ENCODE data around the gene KCNC1.

KCNC1 gene

GRCh38 chr11:17716807-17717206, 17.8 kb upstream of the KCNC1 start:
- no peak for DNase-seq (ENCODE audit: low read depth)

DNA sequence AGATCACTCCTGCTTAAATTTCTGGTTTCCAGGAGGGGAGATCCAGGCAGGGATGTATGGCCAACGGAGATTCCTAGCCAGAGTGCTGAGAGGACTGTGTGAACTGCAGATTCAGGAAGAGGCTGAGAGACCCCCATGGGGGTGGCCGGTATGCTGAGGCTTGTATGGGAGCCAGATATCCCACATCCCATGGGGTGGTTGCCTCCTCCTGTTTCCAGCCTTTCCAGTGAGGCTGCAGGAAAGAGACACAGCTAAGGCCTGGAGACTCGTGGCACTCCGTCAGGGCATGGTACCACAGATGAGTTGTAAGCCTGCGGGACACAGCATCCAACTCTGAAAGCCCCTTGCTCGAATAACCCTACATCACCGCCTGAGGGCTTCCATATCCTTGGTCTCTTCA, 16.6 kb upstream of the KCNC1 start:
- DNase-seq (ENCODE audit: low read depth), result no peak

DNA sequence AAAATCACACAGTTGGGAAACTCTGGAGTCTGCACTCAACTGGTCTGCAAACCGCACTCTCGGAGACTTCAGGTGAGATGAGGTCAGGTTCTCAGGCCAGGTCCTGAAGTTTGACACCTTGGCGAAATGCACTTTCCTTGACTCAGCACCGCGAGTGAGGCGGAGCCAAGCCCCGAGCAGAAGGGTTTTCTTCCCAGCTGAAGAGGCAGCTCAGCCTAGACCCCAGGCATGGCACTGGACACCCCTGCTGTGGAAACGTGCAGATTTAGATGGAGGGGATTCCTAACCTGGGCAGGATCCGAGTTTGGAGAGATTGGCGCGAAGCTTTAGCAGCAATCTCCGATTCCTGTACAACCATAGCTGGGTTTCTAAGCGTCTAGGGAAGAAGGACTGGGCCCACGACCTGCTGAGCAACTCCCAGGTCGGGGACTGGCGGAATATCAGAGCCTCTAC, 16.0 kb upstream of the KCNC1 start:
- DNase-seq (ENCODE audit: low read depth), result no peak

DNA sequence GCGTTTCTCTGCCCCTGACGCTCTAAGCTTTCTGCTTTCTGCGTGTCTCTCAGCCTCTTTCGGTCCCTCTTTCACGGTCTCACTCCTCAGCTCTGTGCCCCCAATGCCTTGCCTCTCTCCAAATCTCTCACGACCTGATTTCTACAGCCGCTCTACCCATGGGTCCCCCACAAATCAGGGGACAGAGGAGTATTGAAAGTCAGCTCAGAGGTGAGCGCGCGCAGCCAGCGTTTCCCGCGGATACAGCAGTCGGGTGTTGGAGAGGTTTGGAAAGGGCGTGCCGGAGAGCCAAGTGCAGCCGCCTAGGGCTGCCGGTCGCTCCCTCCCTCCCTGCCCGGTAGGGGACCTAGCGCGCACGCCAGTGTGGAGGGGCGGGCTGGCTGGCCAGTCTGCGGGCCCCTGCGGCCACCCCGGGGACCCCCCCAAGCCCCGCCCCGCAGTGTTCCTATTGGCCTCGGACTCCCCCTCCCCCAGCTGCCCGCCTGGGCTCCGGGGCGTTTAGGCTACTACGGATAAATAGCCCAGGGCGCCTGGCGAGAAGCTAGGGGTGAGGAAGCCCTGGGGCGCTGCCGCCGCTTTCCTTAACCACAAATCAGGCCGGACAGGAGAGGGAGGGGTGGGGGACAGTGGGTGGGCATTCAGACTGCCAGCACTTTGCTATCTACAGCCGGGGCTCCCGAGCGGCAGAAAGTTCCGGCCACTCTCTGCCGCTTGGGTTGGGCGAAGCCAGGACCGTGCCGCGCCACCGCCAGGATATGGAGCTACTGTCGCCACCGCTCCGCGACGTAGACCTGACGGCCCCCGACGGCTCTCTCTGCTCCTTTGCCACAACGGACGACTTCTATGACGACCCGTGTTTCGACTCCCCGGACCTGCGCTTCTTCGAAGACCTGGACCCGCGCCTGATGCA, 15.3 kb upstream of the KCNC1 start, which contains the start of gene MYOD1:
Gene MYOD1, plus strand, starts transcription at position 544 of the 910 bp plus-strand sequence. Its CDS starts 212 bp downstream, at position 756.
- no peak for DNase-seq (ENCODE audit: low read depth)

GRCh38 chr11:17719938-17720795, 14.4 kb upstream of the KCNC1 start:
- DNase-seq (ENCODE audit: low read depth), result no peak

GRCh38 chr11:17720796-17721171, 13.8 kb upstream of the KCNC1 start:
- DNase-seq (ENCODE audit: low read depth), result no peak

GRCh38 chr11:17721242-17721999, 13.2 kb upstream of the KCNC1 start:
- no peak for DNase-seq (ENCODE audit: low read depth)

- DNase-seq (ENCODE audit: low read depth), result no peak
These were observed 12.5 kb upstream of the KCNC1 start for GRCh38 chr11:17722000-17722643.

DNA sequence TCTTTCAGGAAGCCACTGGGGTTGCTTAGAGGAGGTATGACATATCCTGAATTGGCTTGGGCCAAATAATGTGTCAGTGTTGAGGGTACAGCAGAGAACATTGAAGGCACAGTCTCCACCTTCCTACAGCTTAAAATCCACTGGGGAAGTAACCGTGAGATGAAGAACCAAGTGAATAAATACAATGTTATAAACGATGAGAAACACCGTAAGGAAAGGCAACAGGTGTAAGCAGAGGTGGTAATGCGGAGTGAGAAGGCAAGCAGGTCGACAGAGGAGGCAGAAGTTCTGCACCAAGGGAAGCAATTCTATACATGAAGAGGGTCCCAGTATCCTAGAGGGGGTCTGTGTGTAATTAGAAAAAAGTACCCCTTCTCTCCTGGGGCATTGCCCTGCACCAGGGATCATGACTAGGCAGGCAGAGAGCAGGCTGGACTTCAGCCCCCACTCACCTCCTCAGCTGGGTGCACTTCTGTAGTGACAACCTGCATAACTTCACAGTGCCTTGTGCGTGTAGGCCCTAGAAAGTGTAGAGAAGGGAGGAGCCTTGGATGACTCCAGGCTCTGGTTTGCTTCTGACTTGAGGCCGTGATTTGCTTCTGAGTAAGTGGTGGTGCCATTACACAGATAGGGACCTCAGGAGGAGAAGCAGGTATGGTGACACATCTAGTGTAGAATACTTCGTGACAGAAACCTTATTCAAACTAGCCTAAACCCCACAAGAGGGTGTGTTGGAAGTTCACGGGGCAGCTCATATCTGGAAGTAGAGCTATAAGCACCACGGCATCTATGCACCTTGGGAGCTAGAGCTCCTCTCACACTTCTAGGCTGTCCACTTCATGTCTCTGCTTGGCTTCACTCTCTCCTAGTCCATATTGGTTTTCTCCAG, 10.3 kb upstream of the KCNC1 start:
- DNase-seq (ENCODE audit: low read depth), result no peak

DNA sequence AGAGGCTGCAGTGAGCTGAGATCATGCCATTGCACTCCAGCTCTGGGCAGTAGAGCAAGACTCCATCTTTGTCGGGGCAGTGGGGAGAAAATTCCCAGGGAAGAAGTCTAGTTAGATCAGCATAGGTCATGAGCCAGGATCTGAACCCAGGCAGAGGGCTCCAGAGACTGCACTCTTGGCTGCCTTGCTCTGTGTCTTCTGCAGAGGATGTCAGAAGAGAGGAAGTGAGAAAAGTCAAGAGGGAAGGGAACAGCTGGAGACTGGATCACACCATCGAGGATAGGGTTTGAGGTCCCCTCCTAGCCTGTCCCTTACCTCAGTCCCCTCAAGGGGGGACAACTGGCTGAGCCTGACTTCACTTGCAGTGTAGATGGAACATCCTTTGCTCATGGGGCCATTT, 9.4 kb upstream of the KCNC1 start:
- no peak for DNase-seq (ENCODE audit: low read depth)

DNA sequence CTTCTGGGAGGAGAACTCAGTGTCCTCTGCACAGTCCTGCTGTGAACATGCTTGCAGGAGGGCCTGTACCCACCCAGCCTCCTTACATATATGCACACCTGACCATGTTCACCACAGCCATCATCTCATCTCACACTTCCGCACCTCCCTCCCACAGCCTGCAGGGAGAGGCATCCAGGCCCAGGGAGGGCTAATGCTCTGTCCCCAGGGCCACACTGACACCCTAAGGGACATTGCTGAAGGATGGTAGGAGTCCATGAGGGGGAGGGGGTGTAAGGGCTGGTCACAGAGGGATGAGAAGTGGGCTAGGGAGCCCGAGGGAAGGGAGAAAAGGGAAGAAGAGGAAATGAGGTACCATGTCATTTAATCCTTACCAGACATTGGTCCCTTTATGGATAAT, 4.4 kb upstream of the KCNC1 start:
- no peak for DNase-seq (ENCODE audit: low read depth)

DNA sequence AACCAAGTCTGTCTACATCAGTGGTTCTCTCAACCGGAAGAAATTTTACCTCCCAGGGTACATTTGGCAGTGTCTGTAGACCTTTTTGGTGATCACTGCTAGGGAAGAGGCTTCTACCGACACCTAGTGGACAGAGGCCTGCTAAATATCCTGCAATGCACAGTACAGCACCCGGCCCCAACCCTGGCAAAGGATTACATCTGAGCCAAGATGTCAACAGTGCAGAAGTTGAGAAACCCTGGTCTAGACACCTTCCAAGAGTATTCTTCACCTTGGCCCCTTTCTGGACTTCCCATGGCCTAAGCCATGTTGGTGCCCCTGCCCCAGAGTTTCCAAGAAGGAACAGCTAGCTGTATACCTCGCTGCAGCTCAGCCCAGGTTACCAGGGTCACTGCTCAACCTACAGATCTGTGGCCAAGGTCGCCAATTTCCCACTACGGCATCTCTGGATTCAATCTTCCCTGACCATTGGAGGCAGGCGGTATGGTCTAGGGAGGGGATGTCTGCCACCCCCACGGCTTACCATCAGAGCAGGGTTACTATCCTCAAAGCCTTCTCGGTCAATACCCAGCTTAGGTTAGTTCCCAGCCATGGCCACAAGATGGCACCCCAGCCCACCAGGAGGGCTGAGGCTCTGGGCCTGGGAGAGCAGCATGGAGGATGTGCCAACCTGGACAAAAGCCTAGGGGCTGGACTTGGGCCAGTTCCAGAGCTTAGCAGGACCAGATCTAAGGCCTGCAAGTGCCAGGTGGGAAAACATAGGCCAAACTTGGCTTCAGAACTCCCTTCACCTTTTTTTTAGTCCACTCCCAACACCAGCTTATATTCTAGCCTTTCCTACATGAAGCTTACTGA, 3.7 kb upstream of the KCNC1 start:
- peak; percentile 52 for DNase-seq (ENCODE audit: low read depth)

DNA sequence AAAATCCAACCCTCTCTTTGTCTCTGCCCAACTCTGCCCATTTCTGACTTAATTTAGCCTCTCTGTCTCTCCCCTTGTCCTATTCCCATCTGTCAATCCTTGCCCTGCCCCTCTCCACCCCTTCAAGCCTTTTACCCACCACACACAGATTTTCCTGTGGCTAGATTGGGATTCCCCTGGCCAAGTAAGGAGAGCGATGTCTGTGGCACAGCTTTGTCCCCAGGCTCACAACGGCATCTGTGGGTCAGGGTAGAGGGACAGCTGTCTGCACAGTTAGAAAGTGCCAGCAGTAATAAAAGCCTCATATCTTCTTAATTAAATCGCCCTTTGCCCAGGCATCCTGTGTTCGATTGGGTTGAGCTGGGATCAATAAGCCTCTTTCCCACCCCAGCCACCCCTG, 1.3 kb upstream of the KCNC1 start:
- DNase-seq (ENCODE audit: low read depth), result no peak

GRCh38 chr11:17734986-17735817, 621 bp downstream of the KCNC1 start:
- DNase-seq (ENCODE audit: low read depth), result peak; percentile 41

DNA sequence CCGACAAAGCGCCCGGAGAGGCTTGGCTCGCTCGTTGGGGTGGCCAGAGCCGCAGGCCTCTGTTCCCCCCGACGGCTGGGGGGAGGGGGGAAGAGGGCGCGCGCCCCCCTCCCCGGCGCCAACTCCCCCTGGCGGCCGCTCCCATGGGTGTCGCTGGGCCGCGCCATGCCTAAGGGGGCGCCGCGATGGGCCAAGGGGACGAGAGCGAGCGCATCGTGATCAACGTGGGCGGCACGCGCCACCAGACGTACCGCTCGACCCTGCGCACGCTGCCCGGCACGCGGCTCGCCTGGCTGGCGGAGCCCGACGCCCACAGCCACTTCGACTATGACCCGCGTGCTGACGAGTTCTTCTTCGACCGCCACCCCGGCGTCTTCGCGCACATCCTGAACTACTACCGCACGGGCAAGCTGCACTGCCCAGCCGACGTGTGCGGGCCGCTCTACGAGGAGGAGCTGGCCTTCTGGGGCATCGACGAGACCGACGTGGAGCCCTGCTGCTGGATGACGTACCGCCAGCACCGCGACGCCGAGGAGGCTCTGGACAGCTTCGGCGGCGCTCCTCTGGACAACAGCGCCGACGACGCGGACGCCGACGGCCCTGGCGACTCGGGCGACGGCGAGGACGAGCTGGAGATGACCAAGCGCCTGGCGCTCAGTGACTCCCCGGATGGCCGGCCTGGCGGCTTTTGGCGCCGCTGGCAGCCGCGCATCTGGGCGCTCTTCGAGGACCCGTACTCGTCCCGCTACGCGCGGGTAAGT, 1.4 kb downstream of the KCNC1 start:
- no peak for DNase-seq (ENCODE audit: low read depth)

DNA sequence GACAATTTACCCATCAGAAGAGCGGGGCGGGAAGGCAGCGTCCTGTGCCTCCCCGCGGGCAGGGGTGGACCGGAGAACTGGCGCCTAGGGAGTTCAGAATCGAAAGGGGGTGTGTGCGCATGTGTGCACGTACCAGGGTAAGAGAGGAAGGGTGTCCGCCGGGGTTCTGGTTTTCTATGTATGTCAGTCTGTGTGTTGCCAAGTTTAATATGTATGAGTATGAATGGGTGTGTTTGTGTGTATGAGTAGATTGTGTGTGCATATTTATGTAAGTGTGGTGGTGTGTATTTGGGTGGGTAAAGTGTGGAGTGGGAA, 2.0 kb downstream of the KCNC1 start:
- DNase-seq (ENCODE audit: low read depth), result no peak

GRCh38 chr11:17736930-17737817, 2.6 kb downstream of the KCNC1 start:
- no peak for DNase-seq (ENCODE audit: low read depth)

Measured in stromal cell of bone marrow (primary cell).